HG02884 (cell line): ENCODE data around the gene EVPL.
A peak's percentile ranks its signal among the peaks of the same experiment; 100 is the strongest.
"Not testable (repeated sequence)": the region's sequence is repeated elsewhere in the genome, so short reads cannot be mapped to it uniquely, and the experiment has no call there.

Source experiments
- ATAC-seq: cut with Tn5 transposase; IDR thresholded peaks from one replicate; pipeline ENCODE4 v1.9.1; 2021; ENCODE audit warnings: mild to moderate bottlenecking, moderate library complexity; ENCODE audit not compliant: unreplicated experiment

Gene EVPL

DNA sequence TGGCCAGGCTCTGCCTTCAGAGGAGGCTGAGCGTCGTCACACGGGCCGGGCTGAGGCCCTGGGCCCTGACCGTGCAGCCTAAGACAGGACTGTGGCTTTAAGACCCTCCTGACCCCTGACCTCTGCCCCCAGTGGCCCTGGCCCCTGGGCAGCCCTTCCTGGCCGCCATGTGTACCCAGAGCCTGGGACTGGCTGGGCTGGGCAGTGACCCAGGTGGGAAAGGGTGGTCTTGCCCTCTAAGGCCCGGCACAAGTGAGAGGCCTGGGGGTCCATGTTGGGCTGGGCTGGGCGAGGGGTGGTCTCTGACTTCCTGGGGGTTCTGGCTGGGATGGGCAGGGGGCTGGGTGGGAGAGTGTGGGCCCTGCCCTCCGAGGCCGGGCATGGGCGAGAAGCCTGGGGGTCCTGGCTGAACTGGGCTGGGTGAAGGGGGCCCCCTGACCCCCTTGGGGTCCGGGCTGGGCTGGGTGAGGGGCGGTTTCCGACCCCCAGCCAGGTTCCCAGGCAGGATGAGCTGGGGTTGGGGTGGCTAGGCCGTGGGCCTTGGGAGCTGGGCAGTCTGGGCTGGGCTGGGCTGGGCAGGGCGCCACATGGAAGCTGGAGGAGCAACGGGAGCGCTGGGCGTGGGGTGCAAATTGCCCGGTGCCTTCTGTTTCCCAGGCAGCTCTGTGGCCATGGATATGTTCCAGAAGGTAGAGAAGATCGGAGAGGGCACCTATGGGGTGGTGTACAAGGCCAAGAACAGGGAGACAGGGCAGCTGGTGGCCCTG is 26.2 kb downstream of the EVPL start, which contains the start of gene CDK3:
Gene CDK3 (plus strand): TSS at position 101 of the 767 bp plus-strand sequence. CDS start 571 bp downstream, at position 672.
- ATAC-seq: no peak

DNA sequence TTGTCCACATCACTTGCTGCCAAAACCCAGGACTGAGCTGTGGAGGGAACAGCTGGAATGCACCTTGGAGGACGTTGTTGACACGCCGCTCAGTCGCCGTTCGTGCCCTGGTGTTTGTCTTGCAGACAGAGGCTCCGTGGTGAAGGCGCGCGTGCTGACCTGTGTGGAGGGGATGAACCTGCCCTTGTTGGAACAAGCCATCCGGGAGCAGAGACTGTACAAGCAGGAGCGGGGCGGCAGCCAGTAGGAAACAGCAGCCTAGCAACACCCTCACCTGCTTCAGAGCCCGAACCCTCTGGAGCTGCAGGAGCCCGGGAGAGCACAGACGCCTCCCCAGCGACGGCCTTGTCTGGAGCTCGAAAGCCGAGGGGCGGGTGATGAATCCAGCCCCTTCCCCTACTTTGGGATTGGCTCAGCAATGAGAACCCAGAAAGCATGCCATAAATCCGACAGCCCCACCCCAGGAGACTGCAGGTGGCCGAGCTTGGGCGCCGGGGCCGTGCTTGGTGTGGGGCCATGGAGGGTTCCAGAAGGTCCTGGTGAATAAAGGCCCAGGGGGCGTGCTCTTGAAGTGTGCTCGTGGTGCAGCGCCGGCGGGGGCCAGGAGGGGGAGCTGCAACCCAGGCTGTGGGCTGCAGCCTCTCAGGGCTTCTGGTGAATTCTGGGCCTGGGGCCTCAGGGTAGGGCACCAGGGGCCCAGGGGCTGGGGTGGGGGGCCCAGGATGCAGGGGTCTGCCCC is 26.9 kb downstream of the EVPL start:
- no peak for ATAC-seq

GRCh38 chr17:75998327-75998795 is 28.7 kb downstream of the EVPL start:
- ATAC-seq: no peak

DNA sequence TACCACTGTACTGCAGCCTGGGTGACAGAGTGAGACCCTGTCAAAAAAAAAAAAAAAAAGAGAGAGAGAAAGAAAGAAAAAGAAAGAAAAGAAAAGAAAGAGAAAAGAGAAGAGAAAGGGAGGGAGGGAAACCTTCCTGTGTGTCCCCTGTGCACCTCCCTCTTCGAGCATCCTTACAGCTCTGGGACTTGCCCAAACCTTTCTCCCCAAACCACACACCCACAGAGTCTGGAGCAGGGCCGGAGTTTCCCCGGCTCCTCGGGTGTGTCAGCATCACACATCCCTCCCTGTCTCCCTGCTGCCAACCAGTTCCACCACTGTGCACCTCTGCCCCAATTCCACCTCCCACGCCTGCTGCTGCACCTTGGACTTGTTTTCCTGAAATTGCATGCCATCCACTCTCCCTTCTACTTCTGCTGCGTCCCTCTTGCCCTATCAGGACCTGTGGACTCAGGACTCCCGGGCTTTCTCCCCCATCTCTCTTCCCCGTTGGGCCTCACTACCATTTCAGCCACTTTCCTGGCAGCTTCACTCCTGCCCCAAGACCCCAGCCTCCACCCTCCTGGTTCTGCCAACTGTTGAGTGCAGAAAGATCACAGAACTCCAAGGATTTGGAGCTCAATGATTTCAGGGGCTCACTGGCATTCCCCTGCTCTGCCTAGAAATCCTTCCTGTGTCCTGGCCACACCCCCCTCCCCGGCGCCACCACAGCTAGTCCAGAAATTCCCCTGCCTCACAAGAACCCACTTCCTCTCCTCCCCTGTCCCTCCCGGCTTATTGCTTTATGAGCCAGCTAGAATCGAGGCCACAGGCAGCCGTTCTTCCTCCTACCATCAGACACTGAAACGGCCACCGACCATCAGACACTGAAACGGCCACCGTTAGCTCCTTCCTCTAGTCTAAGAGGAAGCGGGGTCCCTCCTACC is 30.2 kb downstream of the EVPL start:
- ATAC-seq: no peak

GRCh38 chr17:75995385-75995925 is 31.7 kb downstream of the EVPL start:
- ATAC-seq: no peak

DNA sequence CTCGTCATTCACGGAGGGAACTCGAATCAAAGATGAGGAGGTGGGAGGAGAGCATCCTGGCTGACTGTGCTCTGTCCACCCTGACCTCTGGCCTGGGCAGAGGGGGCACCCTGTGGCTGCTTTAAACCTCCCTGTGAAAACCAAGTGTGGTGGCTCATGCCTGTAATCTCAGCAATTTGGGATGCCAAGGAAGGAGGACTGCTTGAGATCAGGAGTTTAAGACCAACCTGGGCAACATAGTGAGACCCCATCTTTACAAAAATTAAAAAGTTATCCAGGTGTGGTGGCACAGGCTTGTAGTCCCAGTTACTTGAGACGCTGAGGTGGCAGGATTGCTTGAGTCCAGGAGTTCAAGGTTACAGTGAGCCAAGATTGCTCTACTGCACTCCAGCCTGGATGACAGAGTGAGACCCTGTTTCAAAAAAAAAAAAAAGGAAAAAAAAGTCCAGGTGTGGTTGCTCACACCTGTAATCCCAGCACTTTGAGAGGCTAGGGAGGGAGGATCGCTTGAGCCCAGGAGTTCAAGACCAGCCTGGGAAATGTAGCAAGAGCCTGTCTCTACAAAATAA is 32.2 kb downstream of the EVPL start:
- no peak for ATAC-seq

- ATAC-seq: no peak
These were observed 35.7 kb downstream of the EVPL start for GRCh38 chr17:75991396-75991795.

- ATAC-seq: no peak
These were observed 40.1 kb downstream of the EVPL start for GRCh38 chr17:75987041-75987440.

- no peak for ATAC-seq
These were observed 41.1 kb downstream of the EVPL start for GRCh38 chr17:75985986-75986385.

DNA sequence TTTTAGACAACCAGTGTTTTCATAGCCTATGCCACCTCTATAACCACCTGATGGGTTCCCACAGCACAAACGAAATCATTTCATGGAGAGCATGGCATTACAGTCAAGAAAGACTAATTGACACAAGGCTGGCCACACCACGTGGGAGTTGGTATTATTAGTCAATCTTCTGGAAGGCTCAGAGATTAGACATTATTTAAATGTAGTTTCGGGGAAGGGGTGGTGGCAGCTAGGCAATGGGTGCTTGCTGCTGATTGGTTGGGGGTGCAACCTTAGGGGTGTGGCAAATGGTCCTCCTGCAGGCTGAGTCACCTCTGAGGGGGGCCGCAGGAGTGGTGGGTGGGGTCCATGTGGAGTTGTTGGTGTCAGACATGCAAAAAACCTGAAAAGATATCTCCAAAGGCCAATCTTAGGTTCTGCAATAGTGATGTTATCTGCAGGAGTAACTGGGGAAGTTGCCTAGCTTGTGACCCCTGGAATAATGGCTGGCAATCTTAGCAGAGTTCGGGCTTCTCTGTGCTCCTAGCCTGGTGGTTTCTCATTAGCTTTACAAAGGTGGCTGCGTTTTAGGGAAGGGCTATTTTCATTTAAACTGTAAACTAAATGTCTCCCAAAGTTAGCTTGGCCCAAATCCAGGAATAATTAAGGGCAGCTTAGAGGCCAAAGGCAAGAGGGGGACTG is 43.5 kb downstream of the EVPL start:
- no peak for ATAC-seq

- ATAC-seq: no peak
These were observed 46.0 kb downstream of the EVPL start for GRCh38 chr17:75981019-75981615.

DNA sequence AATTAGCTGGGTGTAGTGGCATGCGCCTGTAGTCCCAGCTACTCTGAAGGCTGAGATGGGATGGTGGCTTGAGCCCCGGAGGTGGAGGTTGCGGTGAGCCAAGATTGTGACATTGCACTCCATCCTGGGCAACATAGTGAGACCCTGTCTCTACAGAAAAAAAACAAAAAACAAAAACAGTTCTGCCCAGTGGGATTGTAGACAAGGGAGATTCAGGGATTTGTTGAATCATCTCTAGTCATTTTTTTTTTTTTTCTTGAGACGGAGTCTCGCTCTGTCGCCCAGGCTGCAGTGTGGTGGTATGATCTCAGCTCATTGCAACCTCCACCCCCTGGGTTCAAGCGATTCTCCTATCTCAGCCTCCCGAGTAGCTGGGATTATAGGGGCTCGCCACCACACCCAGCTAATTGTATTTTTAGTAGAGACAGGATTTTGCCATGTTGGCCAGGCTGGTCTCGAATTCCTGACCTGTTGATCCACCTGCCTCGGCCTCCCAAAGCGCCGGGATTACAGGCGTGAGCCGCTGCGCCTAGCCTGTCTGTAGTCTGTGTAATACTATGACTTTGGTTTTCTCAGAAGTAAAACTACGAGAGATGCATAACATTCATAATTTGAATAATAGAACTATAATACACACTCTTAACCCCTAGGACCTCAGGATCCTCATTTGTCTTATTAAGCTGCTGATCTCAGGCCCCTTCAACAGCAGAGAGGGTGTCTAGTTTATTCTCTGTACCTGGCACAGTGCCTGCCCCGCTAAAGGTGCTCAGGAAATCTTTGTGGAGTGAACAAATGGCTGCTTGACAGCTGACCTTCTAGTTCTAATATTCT is 46.7 kb downstream of the EVPL start:
- no peak for ATAC-seq

DNA sequence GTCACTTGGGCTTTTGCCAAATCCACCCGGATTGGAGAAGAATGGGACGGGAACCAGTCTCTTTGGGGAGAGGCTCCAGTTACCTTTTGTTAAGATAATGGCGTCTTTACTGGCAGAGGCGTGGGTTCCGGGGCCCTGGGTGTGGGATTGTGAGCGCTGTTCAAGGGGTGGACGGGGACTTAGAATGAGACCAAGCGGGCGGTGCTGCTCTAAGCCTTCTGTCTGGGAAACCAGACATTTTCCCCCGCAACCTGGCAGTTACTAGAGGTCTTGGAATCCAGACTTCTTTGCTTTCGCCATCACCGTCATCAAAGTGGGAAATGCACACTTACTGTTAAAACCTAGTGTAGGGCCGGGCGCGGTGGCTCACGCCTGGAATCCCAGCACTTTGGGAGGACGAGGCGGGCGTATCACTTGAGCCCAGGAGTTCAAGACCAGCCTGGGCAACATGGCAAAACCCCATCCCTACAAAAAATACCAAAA is 47.4 kb downstream of the EVPL start:
- peak; percentile 10 for ATAC-seq

DNA sequence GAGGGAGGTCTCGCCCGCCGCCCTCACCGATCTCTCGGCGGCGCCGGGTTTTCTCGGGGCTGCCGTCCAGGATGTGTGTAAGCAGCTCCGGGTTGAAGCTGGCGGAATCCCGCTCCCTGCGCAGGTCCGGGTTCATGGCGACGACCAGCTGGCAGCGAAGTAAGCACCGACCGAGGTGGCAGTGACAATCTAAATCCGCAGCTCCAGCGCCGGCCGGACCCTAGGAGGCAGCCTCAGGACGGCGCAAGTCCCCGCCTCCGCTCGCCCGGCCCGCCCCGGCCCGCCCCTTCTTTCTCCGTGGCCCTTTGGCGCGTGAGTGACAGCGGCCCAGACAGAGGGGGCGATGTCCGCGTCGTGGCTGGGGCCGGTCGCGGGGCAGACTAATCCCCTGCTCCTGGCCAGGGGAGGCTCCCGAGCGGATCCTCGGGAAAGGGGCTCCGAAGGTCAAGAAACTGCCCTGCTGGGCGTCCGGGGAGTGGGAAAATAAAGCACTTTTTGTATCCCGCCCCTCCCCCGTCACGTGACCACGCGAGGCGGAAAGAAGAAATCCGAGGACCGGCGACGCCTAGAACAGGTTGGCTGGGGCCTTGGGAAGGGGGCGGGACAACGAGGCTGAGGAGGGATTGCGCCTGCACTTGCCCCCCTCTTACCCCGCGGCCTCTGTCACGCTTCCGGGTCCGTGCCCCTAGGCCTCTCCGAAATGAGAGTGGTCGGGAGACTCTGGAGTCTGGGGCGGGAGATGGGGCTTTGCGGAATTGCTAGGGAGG is 48.0 kb downstream of the EVPL start, which contains the start of the genes ACOX1 and TEN1:
Gene ACOX1 (minus strand): TSS at position 229 of the 767 bp plus-strand sequence. CDS start 93 bp downstream, at position 136.
Gene TEN1 (plus strand): TSS at position 303 of the 767 bp plus-strand sequence. CDS start 6,953 bp downstream, outside the sequence.
- peak; percentile 85 for ATAC-seq

DNA sequence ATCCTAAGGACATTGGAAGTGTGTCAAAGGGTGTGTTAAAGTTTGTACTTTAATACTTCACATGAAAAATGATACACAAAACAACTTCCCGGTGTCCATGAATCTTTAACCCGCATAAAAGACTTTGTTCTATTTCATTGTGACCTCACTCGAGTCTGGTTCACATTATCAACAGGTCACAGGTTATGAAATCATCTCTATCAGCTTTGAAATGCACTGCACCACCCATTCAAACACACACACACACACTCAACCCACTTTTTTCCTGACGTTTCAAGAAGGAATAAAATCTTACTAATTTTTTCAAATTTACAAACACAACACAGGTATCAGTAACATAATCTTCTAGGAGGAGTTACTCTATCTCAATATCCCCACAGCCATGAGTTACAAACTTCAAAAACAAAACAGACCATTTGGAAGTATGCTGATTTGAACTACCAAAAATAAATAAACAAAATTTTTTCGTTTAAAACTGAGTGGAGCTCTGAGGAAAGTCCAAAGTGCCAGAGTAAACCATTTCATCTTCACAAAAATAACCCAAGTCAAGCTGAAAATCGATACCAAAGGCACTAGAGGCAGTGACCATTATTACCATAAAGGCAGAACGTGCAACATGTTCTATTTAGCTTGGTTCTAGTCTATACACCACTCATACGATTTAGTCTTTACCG is 50.8 kb downstream of the EVPL start:
- no peak for ATAC-seq

DNA sequence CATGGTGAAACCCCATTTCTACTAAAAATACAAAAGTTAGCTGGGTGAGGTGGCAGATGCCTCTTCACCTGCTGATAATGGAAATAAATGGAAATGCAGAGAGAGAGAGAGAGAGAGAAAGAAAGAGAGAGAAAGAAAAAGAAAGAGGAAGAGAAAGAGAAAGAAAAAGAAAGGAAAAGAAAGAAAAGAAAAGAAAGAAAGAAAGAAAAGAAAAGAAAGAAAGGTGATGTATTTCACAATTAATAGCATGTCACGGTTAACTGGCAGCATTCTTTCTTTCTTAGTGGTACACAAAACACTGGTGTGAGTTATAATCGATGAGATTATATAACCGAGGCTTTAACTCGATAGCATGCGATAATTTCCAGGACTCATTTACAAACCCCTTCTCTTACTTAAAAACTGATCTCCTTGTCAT is 51.3 kb downstream of the EVPL start:
- no peak for ATAC-seq

- not testable (repeated sequence) for ATAC-seq
These were observed 51.9 kb downstream of the EVPL start for GRCh38 chr17:75975187-75975586.
